GM18519 (cell line): Measurements from ENCODE around the gene GTPBP3.
"Not testable (repeated sequence)": the region's sequence is repeated elsewhere in the genome, so short reads cannot be mapped to it uniquely, and the experiment has no call there.

Experiments used
- ATAC-seq: cut with Tn5 transposase; IDR thresholded peaks from one replicate; pipeline ENCODE4 v1.9.1; 2021; ENCODE audit warnings: mild to moderate bottlenecking, moderate library complexity; ENCODE audit not compliant: unreplicated experiment, low FRiP score

GTPBP3 gene

DNA sequence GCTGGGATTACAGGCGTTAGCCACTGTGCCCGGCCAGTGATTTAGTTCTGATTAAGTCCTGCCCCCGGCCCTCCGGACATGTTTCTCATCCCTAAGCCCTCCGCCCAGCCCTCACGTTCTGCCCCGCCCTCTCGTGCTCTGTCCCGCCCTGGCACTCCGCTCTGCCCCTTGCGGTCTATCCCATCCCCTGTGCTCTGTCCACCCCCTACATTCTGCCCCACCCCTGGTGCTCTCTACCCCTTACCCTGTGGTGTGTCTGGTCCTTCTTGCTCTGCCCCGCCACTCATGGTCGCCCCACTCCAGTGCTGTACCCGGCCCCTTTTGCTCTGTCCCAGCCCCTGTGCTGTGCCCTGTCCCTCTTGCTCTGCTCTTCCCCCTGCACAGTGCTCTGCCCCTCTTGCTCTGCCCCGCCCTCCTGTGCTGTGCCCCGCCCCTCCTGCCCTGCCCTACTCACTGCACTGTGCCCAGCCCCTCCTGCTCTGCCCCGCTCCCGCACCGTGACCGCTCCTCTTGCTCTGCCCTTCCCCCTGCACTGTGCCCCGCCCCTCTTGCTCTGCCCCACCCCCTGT, 3.0 kb downstream of the GTPBP3 start:
- no peak for ATAC-seq

DNA sequence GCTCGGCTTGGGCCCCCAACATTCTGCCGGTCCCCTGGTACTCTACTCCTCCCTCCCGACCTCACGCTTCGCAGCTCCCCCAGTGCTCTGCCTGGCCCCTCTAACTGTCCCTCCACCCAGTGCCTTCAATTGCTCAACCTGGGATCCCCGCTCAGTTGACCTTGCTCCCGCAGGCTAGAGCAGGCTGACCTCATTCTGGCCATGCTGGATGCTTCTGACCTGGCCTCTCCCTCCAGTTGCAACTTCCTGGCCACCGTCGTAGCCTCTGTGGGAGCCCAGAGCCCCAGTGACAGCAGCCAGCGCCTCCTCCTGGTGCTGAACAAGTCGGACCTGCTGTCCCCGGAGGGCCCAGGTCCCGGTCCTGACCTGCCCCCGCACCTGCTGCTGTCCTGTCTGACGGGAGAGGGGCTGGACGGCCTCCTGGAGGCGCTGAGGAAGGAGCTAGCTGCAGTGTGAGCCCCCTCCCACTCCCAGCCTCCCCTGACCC, 3.6 kb downstream of the GTPBP3 start:
- no peak for ATAC-seq

GRCh38 chr19:17341386-17341785, 4.0 kb downstream of the GTPBP3 start:
- no peak for ATAC-seq

DNA sequence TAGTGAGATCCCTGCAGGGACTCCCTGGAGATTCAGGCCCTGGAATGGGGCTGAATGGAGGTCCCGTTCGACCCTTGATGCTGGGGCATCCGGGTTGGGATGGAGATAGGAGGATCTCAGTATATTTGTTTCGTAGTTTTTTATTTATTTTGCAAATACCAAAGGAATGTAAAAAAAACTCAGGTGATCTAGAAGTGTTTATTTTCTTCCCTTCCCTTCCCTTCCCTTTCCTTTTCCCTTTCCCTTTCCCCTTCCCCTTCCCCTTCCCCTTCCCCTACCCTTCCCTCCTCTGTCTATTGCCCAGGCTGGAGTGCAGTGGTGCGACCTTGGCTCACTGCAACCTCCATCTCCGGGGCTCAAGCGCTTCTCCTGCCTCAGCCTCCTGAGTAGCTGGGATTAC, 4.5 kb downstream of the GTPBP3 start:
- ATAC-seq: no peak

- no peak for ATAC-seq
Observed at GRCh38 chr19:17346109-17346671, 8.8 kb downstream of the GTPBP3 start.

GRCh38 chr19:17347361-17347760, 10.0 kb downstream of the GTPBP3 start:
- no peak for ATAC-seq

DNA sequence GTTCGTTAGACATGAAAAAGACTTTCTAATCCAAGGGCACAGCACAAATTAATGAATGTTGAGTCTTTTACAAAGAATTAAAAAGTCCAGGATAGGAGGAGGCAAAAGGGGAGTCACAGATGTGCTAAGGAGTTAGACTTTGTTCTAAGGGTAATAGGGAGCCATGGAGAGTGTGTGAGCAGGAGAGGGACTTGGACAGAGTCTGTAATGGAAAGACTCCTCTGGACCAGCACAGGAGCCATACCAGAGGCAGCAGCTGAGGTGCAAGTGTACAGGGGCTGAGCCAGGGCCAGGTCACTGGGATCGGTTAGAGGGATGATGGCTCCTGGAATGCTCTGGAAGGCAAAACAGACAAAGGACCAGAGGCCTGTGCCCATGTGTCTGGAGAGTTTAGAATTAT, 10.5 kb downstream of the GTPBP3 start:
- ATAC-seq: no peak

- ATAC-seq: no peak
Observed at GRCh38 chr19:17348700-17349099, 11.3 kb downstream of the GTPBP3 start.

DNA sequence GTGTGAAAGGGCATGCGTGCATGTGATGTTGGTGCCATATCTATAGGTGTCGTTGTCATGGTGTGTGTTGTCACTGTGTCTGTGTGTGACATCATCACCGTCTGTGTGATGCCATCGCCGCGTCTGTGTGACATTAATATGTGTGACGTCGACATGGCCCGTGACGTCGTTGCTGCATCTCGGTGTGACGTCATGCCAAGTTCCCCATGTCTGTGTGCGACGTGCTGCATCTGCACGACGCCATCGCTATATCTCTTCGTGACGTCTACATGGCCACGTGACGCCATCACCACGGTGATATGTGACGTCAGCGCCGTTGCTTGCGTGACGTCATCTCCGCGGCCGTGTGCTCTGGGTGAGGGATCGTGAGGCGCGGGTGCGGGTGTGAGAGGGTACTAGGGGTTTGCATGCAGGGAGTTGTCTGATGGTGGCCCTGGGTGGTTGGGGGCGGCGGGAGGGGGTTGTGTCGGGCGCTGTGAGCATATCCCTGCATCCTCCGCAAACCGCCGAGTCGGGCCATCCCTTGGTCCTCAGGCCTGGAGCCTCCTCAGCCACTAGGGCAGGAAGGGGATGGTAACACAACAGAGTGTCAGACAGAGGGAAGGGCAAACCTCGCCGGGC, 14.6 kb downstream of the GTPBP3 start:
- ATAC-seq: no peak

DNA sequence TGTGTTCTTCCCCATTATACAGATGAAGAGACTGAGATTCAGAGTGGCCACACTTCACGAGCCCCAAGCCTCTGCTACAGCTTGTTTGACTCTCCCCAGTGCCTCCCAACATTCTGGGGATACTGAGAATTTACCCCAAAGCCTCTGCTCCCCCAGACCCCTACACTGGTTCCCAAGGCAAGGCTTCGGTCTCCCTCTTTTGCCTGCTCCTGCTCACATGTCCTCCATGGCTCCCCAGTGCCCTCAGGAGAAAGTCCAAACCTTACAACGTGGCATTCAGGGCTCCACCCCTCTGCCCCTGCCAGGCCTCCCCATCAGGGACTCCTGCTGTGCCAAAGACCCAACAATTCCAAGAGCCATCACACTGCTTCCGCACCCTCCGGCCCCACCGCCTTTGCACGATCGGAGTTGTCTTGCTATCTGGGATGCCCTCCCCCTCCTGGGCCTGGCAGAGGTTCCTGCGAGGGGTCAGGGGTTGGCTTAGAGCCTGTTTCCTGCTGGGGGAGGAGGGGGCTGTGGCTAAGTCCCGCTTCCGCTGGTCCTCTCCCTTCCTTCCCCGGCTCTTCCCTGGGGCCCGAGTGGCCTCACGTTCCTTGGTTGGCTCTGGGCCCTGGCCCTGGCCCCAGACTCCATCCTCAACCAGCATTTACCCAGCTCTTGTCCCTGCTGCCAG, 15.4 kb downstream of the GTPBP3 start:
- no peak for ATAC-seq

GRCh38 chr19:17353386-17353785, 16.0 kb downstream of the GTPBP3 start:
- ATAC-seq: no peak

DNA sequence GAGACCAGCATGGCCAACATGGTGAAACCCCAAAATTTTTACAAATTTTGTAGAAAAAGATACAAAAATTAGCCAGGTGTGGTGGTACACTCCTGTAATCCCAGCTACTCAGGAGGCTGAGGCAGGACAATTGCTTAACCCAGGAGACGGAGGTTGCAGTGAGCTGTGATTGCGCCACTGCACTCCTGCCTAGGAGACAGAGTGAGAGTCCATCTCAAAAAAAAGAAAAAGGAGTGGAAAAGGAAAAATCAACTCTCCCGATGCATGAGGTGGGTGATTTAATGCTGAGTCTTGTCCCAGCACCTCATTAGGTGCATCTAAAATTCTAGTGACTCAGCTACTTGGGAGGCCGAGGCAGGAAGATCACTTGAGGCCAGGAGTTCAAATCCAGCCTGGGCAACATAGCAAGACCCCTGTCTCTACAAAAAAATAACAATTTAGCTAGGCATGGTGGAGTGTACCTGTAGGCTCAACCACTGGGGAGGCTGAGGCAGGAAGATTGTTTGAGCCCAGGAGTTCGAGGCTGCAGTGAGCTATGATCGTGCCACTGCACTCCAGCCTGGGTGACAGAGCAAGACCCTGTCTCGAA, 19.8 kb downstream of the GTPBP3 start:
- no peak for ATAC-seq

DNA sequence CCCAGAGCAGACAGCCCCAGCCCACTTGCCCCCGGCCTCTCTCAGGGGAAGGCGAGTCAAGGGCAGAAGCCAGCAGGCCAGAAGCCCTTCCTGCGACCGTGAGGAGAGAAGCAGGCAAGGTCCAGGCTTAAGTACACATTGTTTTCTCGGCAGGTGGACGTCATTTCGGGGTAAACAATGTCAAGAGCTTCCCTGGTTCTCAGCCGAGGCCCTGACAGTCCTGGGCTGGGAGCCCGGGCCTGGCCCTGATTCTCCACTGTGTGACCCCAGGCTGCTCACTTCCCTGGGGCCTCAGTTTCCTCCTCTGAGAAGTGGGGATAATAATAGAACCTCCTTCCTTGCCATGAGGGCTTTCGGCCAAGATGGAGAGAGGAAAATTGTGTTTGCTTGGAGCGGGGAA, 20.4 kb downstream of the GTPBP3 start:
- ATAC-seq: no peak

GRCh38 chr19:17358395-17358794, 21.0 kb downstream of the GTPBP3 start:
- ATAC-seq: no peak

DNA sequence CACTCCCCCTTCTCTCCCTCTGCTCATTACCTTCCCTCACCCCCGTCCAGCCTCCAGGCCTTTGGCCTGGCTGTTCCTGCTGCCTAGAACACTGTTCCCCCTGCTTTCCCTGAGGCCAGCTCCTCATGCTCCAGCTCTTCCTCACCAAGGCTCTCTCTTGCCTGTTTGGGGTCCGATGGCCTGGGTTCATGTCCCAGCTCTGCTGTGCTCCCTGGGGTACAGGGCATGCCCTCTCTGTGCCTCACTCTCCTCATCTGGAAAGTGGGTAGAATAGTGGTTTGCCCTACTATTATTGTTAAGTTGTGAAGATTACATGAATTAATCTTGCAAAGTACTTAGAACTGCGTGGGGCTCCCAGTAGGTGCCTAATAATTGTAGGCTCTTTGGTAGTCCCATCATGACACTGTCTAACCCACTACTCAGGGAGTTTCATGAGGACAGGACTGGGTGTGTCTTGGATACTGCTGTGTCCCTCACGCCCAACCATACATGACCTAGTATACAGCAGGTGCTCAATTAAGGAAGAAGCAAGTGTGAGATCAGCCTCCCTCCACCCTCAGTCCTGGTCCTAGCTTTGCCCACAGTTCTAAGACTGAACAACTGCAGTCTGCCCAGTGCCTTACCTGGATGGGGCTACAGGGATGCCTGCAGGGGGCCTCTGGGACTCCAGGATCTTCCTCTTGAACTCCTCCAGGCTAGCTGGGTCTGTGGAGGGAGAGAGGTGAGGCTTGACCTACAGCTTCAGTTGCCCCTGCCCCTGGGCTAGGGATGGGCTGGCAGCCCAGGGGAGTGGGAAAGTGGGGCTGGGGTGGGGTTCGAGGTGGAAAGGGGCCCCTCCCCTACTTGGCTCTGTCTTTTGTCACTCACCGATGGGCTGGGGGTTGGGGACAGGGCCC, 22.8 kb downstream of the GTPBP3 start:
- ATAC-seq: no peak

GRCh38 chr19:17363852-17364605, 26.7 kb downstream of the GTPBP3 start:
- not testable (repeated sequence) for ATAC-seq

GRCh38 chr19:17365361-17365760, 28.0 kb downstream of the GTPBP3 start:
- no peak for ATAC-seq

- ATAC-seq: peak; percentile 87
Observed at GRCh38 chr19:17370026-17370587, 32.8 kb downstream of the GTPBP3 start.

DNA sequence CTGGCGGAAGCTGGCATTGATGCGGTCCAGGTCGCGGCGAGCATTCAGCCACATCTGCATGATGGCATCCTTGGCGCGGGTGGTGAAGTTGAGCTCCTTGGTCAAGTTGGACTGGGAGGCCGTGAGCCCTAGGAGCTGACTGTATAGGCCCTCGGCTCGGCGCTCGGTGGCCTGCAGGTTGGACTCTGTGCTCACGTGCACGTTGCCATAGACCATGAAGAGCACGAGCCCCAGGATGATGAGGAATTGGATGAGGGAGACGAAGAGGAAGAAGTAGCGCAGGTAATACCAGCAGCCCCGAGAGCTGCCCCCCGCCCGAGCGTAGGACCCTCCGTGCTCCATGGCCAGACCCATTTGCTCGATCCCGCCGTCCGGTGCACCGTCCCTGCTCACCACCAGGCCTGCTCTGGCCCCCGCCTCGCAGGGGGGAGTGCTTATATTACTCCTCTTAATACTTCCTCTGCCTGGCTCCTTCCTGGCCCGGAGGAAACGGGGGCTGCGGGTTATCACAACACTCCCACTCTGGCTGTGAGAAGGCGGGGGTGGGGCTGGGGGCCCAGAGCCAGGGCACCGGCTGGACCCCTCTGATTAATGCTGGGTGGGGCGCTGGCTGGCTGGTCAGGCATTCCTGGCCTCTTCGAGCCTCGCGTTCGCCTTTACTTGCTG, 39.7 kb downstream of the GTPBP3 start, which contains the start of gene PLVAP:
Gene PLVAP (minus strand): TSS at position 408 of the 666 bp plus-strand sequence. CDS start 54 bp downstream, at position 354.
- ATAC-seq: no peak
